Skeletal muscle tissue (tissue), 4 donors: ENCODE results near the gene CPXM2. TPM values are rescaled to one million over a fixed set of nuclear protein-coding genes. Genes with fewer than 3 reads are reported as not detected.

Experiments
- H3K27ac ChIP-seq: one replicate; pipeline ENCODE4 v1.7.0; 2013; ENCODE audit warnings: mild to moderate bottlenecking, low read depth, low read length, inconsistent platforms
- H3K27me3 ChIP-seq, 3 donors: one replicate each; pipeline ENCODE4 v1.7.0; 2013; ENCODE audit warnings: low read length in 3 of 3; ENCODE audit not compliant: control insufficient read depth in 3 of 3, insufficient read depth in 3 of 3
- H3K36me3 ChIP-seq, 3 donors: one replicate each; pipeline ENCODE4 v1.7.0; 2013; ENCODE audit warnings: low read length in 3 of 3; ENCODE audit not compliant: control insufficient read depth in 3 of 3, insufficient read depth in 3 of 3
- H3K4me1 ChIP-seq, 3 donors: one replicate each; pipeline ENCODE4 v1.7.0; 2013; ENCODE audit warnings: low read length in 3 of 3, mild to moderate bottlenecking in 3 of 3; ENCODE audit not compliant: control insufficient read depth in 3 of 3, insufficient read depth in 3 of 3
- H3K4me3 ChIP-seq, 3 donors: one replicate each; pipeline ENCODE4 v1.7.0; 2013; ENCODE audit warnings: low read length in 3 of 3
- H3K9ac ChIP-seq, 3 donors: one replicate each; pipeline ENCODE4 v1.7.0; 2013; ENCODE audit warnings: low read length in 3 of 3, mild to moderate bottlenecking in 3 of 3, moderate library complexity in 2 of 3, low read depth in 1 of 3
- H3K9me3 ChIP-seq, 3 donors: one replicate each; pipeline ENCODE4 v1.7.0; 2013; ENCODE audit warnings: low read length in 3 of 3; ENCODE audit not compliant: control insufficient read depth in 3 of 3
- total RNA-seq: library from RNA; depleted of rRNA; stranded (reverse); fragments of >200 nt; gene quantifications from one replicate; pipeline ENCODE4 v1.2.3, GENCODE V29; 2014
- donor health status: Osteomylitis.

The CPXM2 gene
- total RNA-seq = 0.52 TPM

GRCh38 chr10:123891144-123892071, at the start of gene CPXM2:
Gene CPXM2, minus strand, starts transcription at chr10:123891807. Its CDS starts 148 bp downstream, at chr10:123891659.
- peak within 1 kb of the TSS; percentile 58 to 68 (median 60) for H3K4me3 ChIP-seq
- peak within 1 kb of the TSS; percentile 45 to 74 (median 61) for H3K9ac ChIP-seq
- H3K4me1 ChIP-seq = peaks cover 0 to 3% (median 3%) of the 10 kb centered on the region in 3 donors
- peaks cover 2 to 16% (median 16%) of the 10 kb centered on the region in 3 donors for H3K27me3 ChIP-seq
- no peaks in the 10 kb centered on the region for H3K9me3 ChIP-seq
- H3K27ac ChIP-seq = peak within 1 kb of the TSS; percentile 74
- H3K36me3 ChIP-seq = no peaks in the 10 kb centered on the region

GRCh38 chr10:123939591-123939990, 48.0 kb upstream of the CPXM2 start:
- H3K36me3 ChIP-seq = no peaks in the 10 kb centered on the region
- H3K9ac ChIP-seq = no peak overlapping the region
- H3K9me3 ChIP-seq = peaks cover 0 to 3% (median 0%) of the 10 kb centered on the region in 3 donors
- peaks cover 0 to 3% (median 0%) of the 10 kb centered on the region in 3 donors for H3K27me3 ChIP-seq
- H3K27ac ChIP-seq = no peak overlapping the region
- H3K4me1 ChIP-seq = peaks cover 0 to 6% (median 0%) of the 10 kb centered on the region in 3 donors
- no peak overlapping the region for H3K4me3 ChIP-seq

- Histone ChIP-seq H3K36me3 (no peaks in the 10 kb centered on the region), H3K9ac (no peak overlapping the region), H3K4me1 (peaks cover 0 to 6% (median 0%) of the 10 kb centered on the region in 3 donors), H3K4me3 (no peak overlapping the region), H3K27me3 (peaks cover 0 to 3% (median 0%) of the 10 kb centered on the region in 3 donors), H3K27ac (no peak overlapping the region), H3K9me3 (peaks cover 0 to 3% (median 0%) of the 10 kb centered on the region in 3 donors)
Observed at GRCh38 chr10:123938890-123939289, 47.3 kb upstream of the CPXM2 start.

GRCh38 chr10:123936426-123936825, 44.8 kb upstream of the CPXM2 start:
- Histone ChIP-seq H3K4me3 (no peak overlapping the region), H3K9me3 (peaks cover 0 to 3% (median 0%) of the 10 kb centered on the region in 3 donors), H3K9ac (no peak overlapping the region), H3K4me1 (peaks cover 0 to 6% (median 0%) of the 10 kb centered on the region in 3 donors), H3K27ac (no peak overlapping the region), H3K36me3 (no peaks in the 10 kb centered on the region), H3K27me3 (peaks cover 0 to 3% (median 0%) of the 10 kb centered on the region in 3 donors)

- peaks cover 0 to 6% (median 0%) of the 10 kb centered on the region in 3 donors for H3K4me1 ChIP-seq
- H3K9ac ChIP-seq = no peak overlapping the region
- H3K27me3 ChIP-seq = peaks cover 0 to 3% (median 0%) of the 10 kb centered on the region in 3 donors
- peaks cover 0 to 3% (median 0%) of the 10 kb centered on the region in 3 donors for H3K9me3 ChIP-seq
- no peak overlapping the region for H3K4me3 ChIP-seq
- no peak overlapping the region for H3K27ac ChIP-seq
- no peaks in the 10 kb centered on the region for H3K36me3 ChIP-seq
Observed at GRCh38 chr10:123935680-123936079, 44.1 kb upstream of the CPXM2 start.

- H3K36me3 ChIP-seq = no peaks in the 10 kb centered on the region
- H3K4me3 ChIP-seq = no peak overlapping the region
- H3K9me3 ChIP-seq = no peaks in the 10 kb centered on the region
- no peak overlapping the region for H3K9ac ChIP-seq
- peaks cover 0 to 3% (median 0%) of the 10 kb centered on the region in 3 donors for H3K27me3 ChIP-seq
- no peak overlapping the region for H3K27ac ChIP-seq
- peaks cover 3 to 8% (median 3%) of the 10 kb centered on the region in 3 donors for H3K4me1 ChIP-seq
Observed at GRCh38 chr10:123934846-123935245, 43.2 kb upstream of the CPXM2 start.

- Histone ChIP-seq H3K9me3 (peaks cover 0 to 5% (median 2%) of the 10 kb centered on the region in 3 donors), H3K27ac (peak overlapping the region; percentile 69), H3K27me3 (no peaks in the 10 kb centered on the region), H3K9ac (peak overlapping the region in 1 of 3 donors; percentile 8), H3K4me3 (no peak overlapping the region), H3K4me1 (peaks cover 4 to 5% (median 5%) of the 10 kb centered on the region in 3 donors), H3K36me3 (no peaks in the 10 kb centered on the region)
Observed at GRCh38 chr10:123930340-123931001, 38.9 kb upstream of the CPXM2 start.

GRCh38 chr10:123929791-123930190, 38.2 kb upstream of the CPXM2 start:
- no peaks in the 10 kb centered on the region for H3K36me3 ChIP-seq
- peaks cover 4 to 5% (median 5%) of the 10 kb centered on the region in 3 donors for H3K4me1 ChIP-seq
- H3K27me3 ChIP-seq = no peaks in the 10 kb centered on the region
- no peak overlapping the region for H3K4me3 ChIP-seq
- peak overlapping the region; percentile 69 for H3K27ac ChIP-seq
- peaks cover 0 to 5% (median 2%) of the 10 kb centered on the region in 3 donors for H3K9me3 ChIP-seq
- H3K9ac ChIP-seq = peak overlapping the region in 1 of 3 donors; percentile 8

GRCh38 chr10:123928427-123928826, 36.8 kb upstream of the CPXM2 start:
- no peak overlapping the region for H3K9ac ChIP-seq
- no peaks in the 10 kb centered on the region for H3K27me3 ChIP-seq
- peaks cover 4 to 5% (median 5%) of the 10 kb centered on the region in 3 donors for H3K4me1 ChIP-seq

More at GRCh38 chr10:123928427-123928826, 36.8 kb upstream of the CPXM2 start:
- Histone ChIP-seq H3K27ac (no peak overlapping the region), H3K4me3 (no peak overlapping the region), H3K36me3 (no peaks in the 10 kb centered on the region), H3K9me3 (peaks cover 0 to 5% (median 2%) of the 10 kb centered on the region in 3 donors)
